Measurements from ENCODE around the gene PARS2. TPM values are rescaled to one million over a fixed set of nuclear protein-coding genes. Genes with fewer than 3 reads are reported as not detected.

PARS2 gene
- total and polyA plus RNA-seq, 2 experiments from 2014 or later: 11.9 to 17.7 TPM

DNA sequence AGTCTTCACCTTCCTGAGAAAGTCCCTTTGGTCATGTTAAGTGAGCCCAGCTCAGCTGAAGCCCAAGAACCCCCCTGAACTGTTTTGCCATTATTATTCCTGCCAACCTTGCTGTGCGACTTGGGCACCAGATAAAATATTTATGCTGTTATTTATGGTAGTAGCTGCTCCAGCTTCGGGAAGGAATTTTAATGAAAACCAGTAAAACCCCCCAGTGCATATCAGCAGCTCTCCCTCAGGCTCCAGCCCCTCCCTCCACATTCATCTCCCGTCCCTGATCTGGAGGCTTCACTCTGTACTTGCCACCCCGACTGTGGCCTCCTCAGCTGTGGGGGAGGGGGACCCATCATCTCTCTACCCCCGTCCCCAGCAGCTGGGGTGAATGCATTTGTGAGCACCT is 24.1 kb upstream of the PARS2 start:
- DNase-seq (ENCODE audit: low read depth in 1 of 2, low spot score in 1 of 2): no peak
- TF ChIP-seq CTCF (IDR thresholded peaks at IDR 0.05; ENCODE audit: low read depth, low read length): no peak
- H3K27ac ChIP-seq: no peak overlapping the region
- H3K4me1 ChIP-seq (ENCODE audit: low read depth): no peaks in the 10 kb centered on the region
- H3K4me3 ChIP-seq: no peak overlapping the region
- no peaks in the 10 kb centered on the region for H3K9me3 ChIP-seq (ENCODE audit: low read depth)
- peaks cover 2% of the 10 kb centered on the region for H3K27me3 ChIP-seq
- H3K36me3 ChIP-seq: no peaks in the 10 kb centered on the region

DNA sequence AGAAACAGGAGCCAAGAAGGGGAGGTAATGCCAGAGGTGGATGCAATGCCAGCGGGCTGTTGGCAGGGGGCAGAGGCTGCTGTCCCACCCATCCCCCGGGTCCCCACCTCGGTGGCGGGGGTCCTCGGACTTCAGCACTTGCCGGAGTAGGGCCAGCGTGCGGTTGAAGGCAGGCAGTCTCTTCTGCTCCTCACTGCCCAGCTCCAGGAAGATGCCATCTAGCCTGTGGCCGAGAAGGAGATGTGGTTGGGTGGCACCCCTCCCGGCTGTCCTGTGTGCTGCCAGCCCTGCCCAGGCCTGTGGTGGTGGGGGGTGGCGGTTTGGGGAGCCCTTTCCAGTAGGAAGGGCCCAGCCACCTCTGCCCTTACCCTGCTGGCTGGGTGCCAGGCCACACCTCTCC is 23.3 kb upstream of the PARS2 start:
- no peaks in the 10 kb centered on the region for H3K9me3 ChIP-seq (ENCODE audit: low read depth)
- H3K4me3 ChIP-seq: no peak overlapping the region
- H3K27me3 ChIP-seq: peaks cover 10% of the 10 kb centered on the region
- no peak overlapping the region for H3K27ac ChIP-seq
- H3K4me1 ChIP-seq (ENCODE audit: low read depth): no peaks in the 10 kb centered on the region
- no peak for TF ChIP-seq CTCF (IDR thresholded peaks at IDR 0.05; ENCODE audit: low read depth, low read length)
- H3K36me3 ChIP-seq: no peaks in the 10 kb centered on the region
- DNase-seq (ENCODE audit: low read depth in 1 of 2, low spot score in 1 of 2): no peak

GRCh38 chr1:54786778-54787177 is 22.5 kb upstream of the PARS2 start:
- TF ChIP-seq CTCF (IDR thresholded peaks at IDR 0.05; ENCODE audit: low read depth, low read length): no peak
- no peaks in the 10 kb centered on the region for H3K9me3 ChIP-seq (ENCODE audit: low read depth)
- H3K4me3 ChIP-seq: no peak overlapping the region
- no peaks in the 10 kb centered on the region for H3K4me1 ChIP-seq (ENCODE audit: low read depth)
- no peak overlapping the region for H3K27ac ChIP-seq
- DNase-seq (ENCODE audit: low read depth in 1 of 2, low spot score in 1 of 2): no peak
- H3K36me3 ChIP-seq: no peaks in the 10 kb centered on the region
- peaks cover 19% of the 10 kb centered on the region for H3K27me3 ChIP-seq

GRCh38 chr1:54784066-54784465 is 19.7 kb upstream of the PARS2 start:
- H3K27me3 ChIP-seq: peaks cover 46% of the 10 kb centered on the region

GRCh38 chr1:54782588-54782987 is 18.3 kb upstream of the PARS2 start:
- Histone ChIP-seq H3K27me3 (peaks cover 46% of the 10 kb centered on the region), H3K36me3 (no peaks in the 10 kb centered on the region), H3K27ac (no peak overlapping the region), H3K4me3 (no peak overlapping the region), H3K9me3 (ENCODE audit: low read depth) (no peaks in the 10 kb centered on the region), H3K4me1 (ENCODE audit: low read depth) (no peaks in the 10 kb centered on the region)
- no peak for DNase-seq (ENCODE audit: low read depth in 1 of 2, low spot score in 1 of 2)
- no peak for TF ChIP-seq CTCF (IDR thresholded peaks at IDR 0.05; ENCODE audit: low read depth, low read length)

More at GRCh38 chr1:54784066-54784465, 19.7 kb upstream of the PARS2 start:
- DNase-seq (ENCODE audit: low read depth in 1 of 2, low spot score in 1 of 2): no peak
- H3K27ac ChIP-seq: no peak overlapping the region
- no peaks in the 10 kb centered on the region for H3K36me3 ChIP-seq
- no peak overlapping the region for H3K4me3 ChIP-seq
- no peaks in the 10 kb centered on the region for H3K4me1 ChIP-seq (ENCODE audit: low read depth)
- no peaks in the 10 kb centered on the region for H3K9me3 ChIP-seq (ENCODE audit: low read depth)
- no peak for TF ChIP-seq CTCF (IDR thresholded peaks at IDR 0.05; ENCODE audit: low read depth, low read length)

DNA sequence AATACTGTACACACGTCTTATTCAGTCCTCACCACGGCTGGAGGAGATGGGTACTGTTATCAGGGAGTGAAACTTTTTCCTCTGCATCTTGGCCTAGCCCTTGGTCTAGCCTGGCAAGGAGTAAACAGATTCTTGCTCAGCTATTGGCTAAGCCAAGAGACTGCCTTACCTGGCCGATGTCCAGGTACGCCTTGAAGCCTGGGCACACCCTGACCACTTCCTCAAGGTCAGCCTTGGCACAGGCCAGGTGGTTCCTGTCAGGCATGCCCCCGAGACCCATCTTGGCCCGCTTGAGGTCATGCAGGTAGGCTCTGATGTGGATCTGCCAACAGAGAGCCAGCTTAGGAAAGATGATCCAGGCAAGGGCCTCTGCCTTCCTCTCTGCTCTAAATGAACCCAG is 17.8 kb upstream of the PARS2 start:
- no peak overlapping the region for H3K27ac ChIP-seq
- no peaks in the 10 kb centered on the region for H3K36me3 ChIP-seq
- peaks cover 46% of the 10 kb centered on the region for H3K27me3 ChIP-seq
- DNase-seq (ENCODE audit: low read depth in 1 of 2, low spot score in 1 of 2): no peak
- no peak for TF ChIP-seq CTCF (IDR thresholded peaks at IDR 0.05; ENCODE audit: low read depth, low read length)
- H3K4me3 ChIP-seq: no peak overlapping the region
- no peaks in the 10 kb centered on the region for H3K4me1 ChIP-seq (ENCODE audit: low read depth)
- H3K9me3 ChIP-seq (ENCODE audit: low read depth): no peaks in the 10 kb centered on the region

Data from cardiac muscle cell (in vitro differentiated cells and primary cell).